Right lobe of liver (tissue), 4 donors: ENCODE results near the gene TRNT1.

Experiments
- POLR2A ChIP-seq: fragments of 450-650 bp; IDR thresholded peaks from one replicate; pipeline ENCODE4 v1.6.1; 2017; ENCODE audit warnings: antibody characterized with exemption, mild to moderate bottlenecking
- TF ChIP-seq, protein P1 (sequence below), 4 donors: fragments of 200-600 bp in 3 of 4; fragments of 450-650 bp in 1 of 4; IDR thresholded peaks; one replicate each; pipeline versions ENCODE4 v1.5.1 to v1.8.0; 2016 to 2022; ENCODE audit warnings: antibody characterized with exemption in 4 of 4, mild to moderate bottlenecking in 2 of 4
- donor health status: DM: no; HTN: no; CAD: no.
- donor health status: DM: no; HTN: no; CAD: no.
- donor health status: DM: no; HTN: yes; CAD: no.

- TF ChIP-seq, protein P1, sequence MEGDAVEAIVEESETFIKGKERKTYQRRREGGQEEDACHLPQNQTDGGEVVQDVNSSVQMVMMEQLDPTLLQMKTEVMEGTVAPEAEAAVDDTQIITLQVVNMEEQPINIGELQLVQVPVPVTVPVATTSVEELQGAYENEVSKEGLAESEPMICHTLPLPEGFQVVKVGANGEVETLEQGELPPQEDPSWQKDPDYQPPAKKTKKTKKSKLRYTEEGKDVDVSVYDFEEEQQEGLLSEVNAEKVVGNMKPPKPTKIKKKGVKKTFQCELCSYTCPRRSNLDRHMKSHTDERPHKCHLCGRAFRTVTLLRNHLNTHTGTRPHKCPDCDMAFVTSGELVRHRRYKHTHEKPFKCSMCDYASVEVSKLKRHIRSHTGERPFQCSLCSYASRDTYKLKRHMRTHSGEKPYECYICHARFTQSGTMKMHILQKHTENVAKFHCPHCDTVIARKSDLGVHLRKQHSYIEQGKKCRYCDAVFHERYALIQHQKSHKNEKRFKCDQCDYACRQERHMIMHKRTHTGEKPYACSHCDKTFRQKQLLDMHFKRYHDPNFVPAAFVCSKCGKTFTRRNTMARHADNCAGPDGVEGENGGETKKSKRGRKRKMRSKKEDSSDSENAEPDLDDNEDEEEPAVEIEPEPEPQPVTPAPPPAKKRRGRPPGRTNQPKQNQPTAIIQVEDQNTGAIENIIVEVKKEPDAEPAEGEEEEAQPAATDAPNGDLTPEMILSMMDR (IDR thresholded peaks at IDR 0.05): no peak
- no peak for TF ChIP-seq POLR2A
Measured at GRCh38 chr3:3105246-3105645, 21.5 kb upstream of the TRNT1 start.
